Measurements from ENCODE around the gene TNS3.

The TNS3 gene

DNA sequence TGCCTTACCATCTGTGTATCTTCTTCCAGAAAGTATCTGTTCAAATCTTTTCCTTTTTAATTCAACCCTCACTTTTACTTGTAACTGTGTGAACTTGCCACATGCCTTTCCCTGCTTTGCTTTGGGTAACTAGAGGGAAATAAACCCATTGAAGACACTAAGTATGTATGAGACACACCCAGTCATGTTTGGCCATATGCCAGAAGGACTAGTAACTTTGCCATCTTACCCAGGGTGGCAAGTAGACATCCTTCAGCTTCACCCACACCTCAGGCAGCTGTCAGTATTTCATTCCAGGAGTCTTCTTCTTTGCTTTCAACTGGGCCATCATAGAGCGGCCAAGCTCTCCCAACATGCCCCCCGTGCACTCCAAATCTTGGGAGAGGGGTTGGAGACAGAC lies 323.1 kb downstream of the TNS3 start:
- no peak for DNase-seq (ENCODE audit: low spot score)

DNA sequence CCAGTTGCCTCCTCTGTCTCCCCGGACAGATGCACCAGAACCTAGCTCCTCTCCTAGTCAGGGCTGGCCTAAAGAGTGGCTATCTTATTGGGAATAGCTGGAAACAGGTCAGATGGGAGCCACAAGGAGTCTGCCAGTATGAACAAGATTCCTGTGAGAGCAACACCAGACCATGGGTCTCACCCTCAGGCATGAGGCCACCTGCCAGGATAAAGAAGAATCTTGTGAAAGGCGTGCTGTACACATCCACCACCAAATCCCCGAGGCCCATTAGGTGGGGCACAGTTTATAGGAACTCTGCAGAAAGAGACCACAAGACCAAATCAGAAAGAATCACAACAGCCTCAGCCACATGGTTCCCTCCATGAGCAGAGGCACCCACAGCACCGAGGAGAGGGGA lies 325.9 kb downstream of the TNS3 start:
- no peak for DNase-seq (ENCODE audit: low spot score)

DNA sequence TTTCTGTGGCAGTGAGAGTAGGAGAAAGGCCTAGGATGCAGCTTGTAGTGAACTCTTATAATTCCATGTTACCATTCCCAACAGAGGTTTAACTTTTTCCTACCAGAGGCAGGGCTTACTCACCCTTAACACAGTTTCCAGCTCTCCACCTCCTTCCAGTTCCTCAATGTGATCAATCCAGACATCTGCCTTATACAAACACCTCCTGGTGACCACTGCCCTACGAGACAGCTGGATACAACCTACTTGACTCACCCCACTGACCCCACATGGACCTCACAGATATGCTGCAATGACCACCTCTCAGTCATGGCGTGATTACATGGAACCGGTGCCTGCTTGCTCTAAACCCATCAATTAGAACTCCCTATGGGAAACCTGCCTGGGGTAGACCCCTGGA lies 326.5 kb downstream of the TNS3 start:
- no peak for DNase-seq (ENCODE audit: low spot score)

DNA sequence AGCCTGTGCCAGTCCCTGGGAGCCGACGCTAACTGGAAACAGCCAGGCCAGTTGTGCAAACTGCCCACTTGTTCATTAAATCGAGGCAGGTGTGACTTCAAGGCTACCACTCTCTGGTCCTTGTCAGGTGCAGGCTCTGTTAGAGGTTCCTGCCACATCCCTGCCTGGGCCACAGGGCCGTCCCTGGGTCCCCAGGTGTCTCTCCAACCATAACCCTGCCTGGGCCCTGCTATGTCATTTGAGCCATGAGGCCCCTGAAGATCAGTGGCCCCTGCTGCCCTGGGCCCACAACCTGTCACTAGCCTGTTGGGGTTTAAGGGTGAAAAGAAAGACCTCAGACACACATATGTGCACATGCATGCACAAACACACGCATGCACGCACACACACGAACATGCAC lies 326.9 kb downstream of the TNS3 start:
- DNase-seq (ENCODE audit: low spot score), result no peak

DNA sequence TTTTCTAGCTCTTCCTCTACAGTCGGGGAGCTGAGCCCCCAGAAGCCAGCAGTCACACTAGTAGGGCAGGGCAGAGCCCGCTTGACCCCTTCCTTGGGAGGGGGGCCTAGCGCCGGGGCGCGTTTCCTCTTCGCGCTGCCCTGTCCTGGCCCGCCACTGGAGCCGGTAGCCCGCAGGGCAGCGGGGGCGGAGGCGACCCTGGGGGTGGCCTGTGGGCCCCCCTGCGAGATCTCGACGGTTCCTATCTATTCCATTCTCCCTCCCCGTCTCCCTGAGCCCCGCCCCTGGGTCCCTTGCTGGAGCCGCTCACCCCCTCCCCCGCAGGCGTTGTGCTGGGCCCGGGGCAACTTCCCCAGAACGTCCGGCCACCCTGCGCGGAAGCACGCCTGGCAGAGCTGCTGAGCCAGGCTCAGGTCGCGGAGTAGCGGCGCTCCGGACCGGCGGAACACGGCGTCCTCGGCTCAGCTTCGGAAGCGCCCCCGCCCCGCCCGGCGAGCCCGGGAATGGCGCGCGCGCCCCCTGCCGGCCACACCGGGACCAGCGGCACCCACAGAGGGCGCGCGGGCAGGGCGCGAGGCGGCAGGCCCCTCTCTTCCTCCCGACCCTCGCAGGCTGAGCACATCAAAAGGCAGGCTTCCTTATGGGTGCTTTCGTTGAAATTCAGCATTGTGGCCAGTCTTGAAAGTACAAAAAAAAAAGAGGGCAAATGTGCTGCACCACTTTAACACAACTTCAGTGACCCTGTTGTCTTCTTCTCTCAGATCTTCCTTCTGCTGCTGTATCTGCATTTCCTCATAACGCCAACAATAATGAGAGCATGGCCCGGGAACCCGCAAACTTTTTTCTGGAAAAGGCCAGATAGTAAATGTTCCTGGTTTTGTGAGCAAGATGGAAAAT lies 327.6 kb downstream of the TNS3 start:
- DNase-seq (ENCODE audit: low spot score), result peak; percentile 66

DNA sequence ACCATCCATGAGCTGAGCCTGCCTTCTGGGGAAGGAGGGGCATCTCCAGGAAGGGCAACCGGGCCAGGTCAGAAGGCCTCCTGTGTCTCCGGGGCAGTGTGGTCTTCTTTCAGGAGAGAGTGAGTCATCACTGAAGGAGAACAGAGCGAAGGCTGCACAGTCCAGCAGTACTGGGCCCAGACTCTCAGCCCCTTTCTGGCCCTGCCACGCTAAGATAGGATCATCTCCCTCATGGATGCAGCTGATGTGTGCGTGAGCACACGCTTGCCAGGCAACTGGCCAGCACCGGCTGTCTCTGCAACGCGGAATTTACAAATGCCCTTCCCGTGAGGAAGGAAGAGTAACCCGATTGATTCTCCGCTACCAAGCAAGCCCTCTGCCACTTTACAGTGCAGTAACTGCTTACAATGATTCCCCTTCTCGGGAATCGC lies 328.2 kb downstream of the TNS3 start:
- DNase-seq (ENCODE audit: low spot score), result peak; percentile 67

DNA sequence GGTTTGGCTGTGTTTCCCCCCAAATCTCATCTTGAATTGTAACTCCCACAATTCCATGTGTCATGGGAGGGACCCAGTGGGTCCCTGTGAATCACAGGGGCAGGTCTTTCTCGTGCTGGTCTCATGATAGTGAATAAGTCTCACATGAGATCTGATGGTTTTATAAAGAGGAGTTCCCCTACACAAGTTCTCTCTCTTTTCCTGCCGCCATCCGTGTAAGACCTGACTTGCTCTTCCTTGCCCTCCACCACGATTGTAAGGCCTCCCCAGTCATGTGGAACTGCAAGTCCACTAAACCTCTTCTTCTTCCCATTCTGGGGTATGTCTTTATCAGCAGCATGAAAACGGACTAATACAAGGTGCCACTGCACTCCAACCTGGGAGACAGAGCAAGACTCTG lies 329.2 kb downstream of the TNS3 start:
- no peak for DNase-seq (ENCODE audit: low spot score)

DNA sequence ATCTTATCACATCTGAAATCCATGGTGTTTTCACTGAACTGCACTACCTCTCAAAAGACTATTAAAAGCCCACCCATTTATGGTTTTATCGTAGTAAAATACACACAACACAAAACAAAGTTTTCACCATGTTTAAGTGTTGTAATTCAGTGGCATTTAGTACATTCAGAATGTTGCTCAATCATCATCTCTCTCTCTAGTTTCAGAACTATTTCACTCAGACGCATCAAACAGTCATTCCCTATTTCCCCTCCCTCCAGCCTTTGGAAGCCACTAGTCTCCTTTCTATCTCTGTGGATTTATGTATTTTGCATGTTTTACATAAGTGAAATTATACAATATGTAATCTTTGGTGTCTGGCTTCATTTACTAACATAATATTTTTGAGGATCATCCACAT lies 332.6 kb downstream of the TNS3 start:
- DNase-seq (ENCODE audit: low spot score), result no peak

DNA sequence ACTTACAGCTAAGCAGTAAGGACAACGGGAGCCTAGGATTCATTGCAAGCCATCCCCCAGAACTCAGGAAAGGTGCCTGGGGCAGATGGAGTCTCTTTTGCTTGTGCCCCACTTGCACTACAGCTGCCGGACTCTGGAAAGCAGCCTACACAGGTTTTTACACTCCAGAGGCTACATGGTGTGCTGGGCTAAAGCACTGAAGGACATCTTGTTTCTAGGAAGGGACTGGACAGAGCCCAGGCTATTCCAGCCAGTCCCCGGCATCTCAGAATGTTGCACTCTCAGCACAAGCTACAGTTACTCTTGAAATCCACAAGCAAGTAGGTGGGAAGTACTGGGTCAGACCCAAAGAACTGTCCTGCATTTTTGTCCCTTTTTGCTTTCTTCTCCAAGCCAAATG lies 333.1 kb downstream of the TNS3 start:
- DNase-seq (ENCODE audit: low spot score), result no peak

DNA sequence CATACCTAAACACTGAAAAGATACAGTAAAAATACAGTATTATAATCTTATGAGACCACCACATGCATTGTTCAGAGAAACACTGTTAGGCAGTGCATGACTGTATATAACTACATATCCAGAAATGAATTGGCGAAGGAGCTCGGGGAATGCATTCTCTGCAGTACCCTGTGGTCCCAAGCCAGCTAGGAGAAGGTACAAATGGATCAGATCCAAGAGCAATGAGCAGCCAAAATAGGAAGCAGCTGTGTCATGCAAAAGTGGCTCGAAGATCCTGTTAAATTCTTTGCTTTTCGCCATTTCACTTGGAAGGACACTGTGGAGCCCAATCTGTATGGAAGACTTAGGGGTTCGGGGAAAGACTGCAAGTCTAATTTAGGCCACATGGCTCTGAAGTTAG lies 334.8 kb downstream of the TNS3 start:
- no peak for DNase-seq (ENCODE audit: low spot score)

DNA sequence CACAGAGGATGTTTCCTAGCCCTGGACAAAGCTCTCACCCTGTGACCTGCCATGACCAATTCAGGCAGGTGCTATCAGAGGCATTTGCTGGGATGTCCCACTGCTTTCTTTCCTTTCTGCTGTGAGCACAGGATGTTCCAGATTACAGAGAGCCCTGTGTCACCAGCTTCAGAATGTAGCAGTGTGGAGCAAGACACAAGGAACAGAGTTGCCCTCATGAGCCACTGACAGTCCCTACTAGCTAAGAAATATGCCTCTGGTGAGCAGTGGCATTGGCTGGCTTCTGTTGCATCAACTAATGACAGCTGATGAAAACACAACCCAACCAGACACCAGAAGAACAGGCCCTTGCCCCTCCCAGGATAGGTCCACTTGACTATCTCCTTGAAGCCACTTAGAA lies 337.2 kb downstream of the TNS3 start:
- DNase-seq (ENCODE audit: low spot score), result no peak

DNA sequence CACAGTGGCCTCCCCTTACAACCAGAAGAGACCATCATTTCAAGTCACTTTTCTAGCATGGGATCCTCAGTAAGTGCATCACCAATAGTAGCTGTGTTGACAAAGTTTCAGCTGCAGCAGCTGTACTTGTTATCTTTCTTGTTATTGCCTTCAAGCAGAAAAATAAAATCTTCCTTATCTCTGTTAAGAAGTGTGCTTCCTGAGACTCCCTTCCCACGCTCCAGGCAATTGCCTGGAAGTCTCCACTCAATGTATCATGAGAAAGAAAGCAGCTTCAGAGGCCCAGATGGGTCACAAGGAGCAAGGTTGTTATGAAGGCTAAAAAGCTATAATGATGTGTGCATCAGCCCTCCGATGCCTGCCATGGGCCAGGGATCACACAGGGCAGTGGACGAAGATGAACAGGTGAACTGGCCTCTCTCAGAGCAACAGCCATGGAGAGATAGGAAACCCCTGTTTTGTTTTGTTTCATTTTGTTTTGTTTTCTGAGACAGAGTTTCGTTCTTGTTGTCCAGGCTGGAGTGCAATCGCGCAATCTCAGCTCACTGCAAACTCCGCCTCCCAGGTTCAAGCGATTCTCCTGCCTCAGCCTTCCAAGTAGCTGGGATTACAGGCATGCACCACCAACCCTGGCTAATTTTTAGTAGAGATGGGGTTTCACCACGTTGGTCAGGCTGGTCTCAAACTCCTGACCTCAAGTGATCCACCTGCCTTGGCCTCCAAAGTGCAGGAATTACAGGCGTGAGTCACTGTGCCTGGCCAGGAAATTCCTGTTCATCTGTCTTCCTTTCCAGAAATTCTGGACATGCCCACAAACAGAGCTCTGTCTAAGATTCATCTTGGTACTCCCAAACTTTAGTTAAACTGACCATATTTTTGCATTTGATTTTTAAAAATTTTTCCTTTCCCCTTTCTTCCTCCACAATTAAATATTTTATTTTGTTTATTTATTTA lies 340.5 kb downstream of the TNS3 start:
- DNase-seq (ENCODE audit: low spot score), result no peak

DNA sequence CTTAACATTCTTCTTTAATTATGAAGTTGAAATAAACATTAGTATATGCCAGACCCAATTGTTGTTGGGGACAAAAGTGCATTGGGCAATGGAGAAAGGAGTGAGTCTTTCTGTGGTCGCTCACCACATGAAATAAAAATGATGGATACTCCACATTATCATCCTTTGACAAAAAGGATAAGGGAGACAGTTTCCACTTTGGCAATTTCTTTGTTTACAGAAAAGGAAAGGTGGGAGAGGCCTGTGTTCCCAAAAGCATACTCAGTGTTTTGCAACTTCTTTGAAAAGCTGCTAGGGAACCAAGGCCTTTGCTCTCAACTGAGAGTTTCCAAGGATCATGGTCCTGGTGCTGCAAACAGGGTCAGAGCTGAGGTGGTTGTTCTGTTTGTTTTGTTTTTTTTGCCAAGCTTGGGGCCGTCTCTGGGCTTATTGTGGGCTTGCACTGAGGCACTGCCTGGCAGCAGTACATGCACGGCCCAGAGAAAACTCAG lies 341.9 kb downstream of the TNS3 start:
- DNase-seq (ENCODE audit: low spot score), result no peak

DNA sequence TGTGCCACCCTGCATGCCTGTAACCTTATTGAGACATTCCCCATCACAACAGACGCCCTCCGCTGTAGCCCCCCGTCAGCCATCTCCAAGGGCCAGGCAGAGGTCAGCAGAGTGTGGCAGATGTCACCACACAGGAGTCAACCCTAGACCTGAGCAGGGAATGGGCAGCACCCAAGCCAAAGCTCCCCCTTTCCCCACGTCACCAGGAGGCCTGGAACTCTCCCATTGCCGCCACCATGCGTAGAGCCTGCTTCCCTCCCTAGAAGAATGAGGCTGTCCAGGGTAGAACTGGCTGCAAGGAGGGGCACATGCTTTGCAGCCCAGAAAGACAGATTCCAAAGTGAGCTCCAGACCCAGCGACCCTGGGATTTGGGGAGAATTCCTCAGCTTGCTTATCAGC lies 342.9 kb downstream of the TNS3 start:
- DNase-seq (ENCODE audit: low spot score), result no peak

DNA sequence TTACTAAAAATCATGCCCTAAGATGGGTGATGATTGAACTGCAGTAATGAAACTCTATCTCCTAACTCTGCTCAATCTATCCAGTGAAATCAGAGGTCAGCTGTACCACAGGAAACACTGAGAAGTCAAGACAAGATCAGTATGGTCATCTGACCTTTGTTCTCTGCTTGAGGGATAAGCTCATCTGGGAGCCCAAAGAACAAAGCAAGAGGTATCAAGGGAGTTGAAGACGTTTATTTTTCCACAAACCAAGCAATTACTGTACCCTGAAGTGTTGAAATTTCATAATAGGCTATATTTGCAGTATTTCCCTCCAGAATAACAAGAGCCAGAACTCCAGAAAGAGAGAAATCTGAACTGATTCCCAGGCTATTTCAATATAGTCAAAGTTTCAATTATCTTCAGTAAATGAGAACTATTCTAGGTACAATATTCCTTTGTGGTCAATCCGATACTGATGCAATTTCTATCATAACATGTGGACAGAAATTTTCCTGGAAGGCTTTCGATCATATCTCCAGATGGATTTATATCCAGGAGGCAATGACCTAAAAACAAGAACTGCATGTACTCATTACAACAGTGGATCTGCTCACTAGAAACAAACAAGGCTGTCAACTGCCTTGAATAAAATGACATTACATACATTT lies 345.3 kb downstream of the TNS3 start:
- DNase-seq (ENCODE audit: low spot score), result no peak

DNA sequence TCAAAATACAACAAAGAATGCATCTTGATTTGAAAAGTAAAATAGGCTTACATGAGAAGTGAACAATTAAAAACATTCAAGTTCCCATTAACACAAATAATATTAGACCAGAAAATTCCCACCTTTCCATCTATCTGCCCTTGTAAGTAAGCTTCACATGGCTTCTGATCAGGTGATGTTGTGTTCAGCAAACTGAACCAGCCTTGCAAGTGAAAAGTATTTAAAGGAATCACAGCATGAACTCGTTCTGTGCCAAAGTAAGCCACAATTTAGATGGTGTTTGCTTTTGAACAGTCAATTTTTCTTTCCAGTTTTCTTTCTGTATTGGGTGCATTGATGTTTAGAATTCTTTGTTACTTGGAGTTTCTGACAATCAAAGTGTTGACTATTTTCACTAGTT lies 347.9 kb downstream of the TNS3 start:
- DNase-seq (ENCODE audit: low spot score), result no peak

DNA sequence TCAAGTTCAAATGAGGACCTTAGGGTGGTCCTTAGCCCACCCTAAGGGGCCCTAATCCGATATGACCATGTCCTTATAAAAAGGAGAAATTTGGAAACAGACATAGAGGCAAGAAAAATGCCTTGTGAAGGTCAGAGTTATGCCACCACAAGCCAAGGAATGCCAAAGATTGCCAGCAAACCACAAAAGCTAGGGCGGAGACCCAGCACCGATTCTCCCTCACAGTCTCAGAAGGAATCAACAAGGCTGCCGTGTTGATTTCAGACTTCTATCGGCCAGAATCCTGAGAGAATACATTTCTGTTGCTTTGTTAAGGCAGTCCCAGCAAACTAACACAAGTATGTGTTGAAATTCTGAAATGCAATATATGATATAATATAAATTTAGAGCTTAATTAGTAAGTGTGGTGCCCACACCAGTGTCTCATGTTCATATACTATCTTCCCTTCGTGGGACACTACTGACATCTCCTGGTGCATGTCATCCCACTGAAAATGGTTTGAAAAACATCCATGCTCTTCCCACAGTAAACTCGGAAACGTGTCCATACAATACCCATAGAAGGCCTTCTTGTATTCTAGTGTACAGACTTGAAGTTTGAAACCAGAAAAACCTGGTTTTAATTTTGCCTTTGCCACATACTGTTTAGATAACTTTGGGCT lies 349.0 kb downstream of the TNS3 start:
- DNase-seq (ENCODE audit: low spot score), result peak; percentile 30

DNA sequence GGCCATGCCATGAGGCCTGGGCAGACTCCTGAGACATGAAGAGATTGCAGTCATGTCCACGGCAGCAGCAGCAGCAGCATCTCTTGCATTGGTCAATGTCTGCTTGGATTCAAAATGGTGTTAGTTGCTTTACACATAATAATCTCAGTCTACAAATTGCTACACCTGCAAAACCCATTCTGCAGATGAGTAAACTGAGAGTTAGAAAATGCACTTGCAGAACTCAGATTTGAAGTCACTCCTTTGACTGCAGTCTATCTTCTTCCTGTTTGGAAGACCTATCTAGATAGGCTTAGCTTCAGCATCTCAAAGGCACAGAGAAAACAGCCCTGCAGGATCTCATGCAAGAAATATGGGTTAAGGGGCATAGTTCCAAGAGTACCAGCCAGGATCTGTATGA lies 350.3 kb downstream of the TNS3 start:
- no peak for DNase-seq (ENCODE audit: low spot score)

DNA sequence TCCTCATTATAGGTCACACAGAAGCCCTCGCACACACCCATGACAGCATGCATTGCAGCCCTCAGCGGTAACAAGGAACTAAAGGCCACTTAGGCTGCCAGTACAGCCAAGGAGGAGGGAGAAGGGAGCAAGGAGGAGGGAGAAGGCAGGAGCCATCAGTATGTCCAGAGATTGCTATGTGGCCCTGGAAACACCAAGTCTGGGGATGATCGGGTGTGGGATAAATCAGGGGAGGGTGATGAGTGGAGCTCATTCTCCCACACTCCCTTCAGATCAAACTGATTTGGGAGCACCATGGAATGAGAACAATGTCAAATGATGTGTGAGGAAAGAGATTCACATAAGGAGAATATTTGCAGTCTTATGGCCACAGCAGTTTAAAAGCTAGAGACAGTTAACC lies 350.9 kb downstream of the TNS3 start:
- DNase-seq (ENCODE audit: low spot score), result no peak

DNA sequence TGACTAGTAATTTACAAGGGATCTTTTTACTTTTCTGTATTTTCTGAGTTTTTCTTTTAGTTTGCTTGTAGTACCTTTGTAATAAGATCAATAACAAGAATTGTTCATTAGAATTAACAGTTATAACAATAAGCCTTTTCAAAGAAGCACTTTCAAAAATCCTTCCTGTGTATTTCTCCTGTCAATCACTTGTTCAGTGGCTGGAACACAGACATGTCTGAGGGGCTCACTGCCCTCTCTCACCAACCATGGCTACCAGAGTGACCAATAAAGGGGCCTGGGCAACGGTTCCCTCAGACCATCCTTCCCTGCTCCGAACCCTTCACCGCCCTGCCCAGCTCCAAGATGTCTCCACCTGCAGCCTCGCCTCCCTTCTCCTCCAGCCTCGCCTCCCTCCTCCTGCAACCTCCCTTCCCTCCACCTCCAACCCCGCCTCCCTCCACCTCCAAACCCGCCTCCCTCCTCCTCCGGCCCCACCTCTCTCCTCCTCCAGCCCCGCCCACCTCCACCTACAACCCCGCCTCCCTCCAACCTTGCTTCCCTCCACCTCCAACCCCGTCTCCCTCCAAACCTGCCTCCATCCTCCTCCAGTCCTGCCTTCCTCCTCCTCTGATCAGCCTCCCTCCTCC lies 353.4 kb downstream of the TNS3 start:
- DNase-seq (ENCODE audit: low spot score), result peak; percentile 28

DNA sequence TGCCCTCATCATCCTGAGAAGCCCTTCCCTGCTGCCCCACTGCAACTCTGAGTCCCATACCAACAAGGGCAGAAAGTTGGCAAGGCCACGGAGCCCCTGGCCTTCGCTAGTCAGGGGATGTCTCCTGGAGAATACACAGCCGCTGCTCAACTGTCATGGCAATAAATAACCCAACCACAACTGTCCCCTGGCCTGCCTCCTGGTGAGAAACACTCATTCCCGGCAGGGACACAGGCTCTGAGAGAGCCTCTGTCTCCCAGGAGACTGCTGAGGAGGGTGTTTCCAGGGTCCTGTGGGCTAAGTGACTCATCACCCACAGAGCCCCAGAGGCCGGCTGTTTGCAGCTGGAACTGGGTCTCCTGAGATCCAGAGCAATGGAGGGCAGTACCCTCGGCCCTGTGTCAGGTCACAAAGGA lies 354.1 kb downstream of the TNS3 start:
- peak; percentile 80 for DNase-seq (ENCODE audit: low spot score)

Measured in SW480 (cell line).